Measurements from ENCODE around the gene STX1B. TPM values are rescaled to one million over a fixed set of nuclear protein-coding genes. Genes with fewer than 3 reads are reported as not detected.
A peak's percentile ranks its signal among the peaks of the same experiment; 100 is the strongest.

Gene STX1B
- total RNA-seq, 1 experiment from 2014 or later: 3.7 TPM

GRCh38 chr16:30956601-30957455 lies 53.6 kb downstream of the STX1B start:
- peaks cover 17% of the 10 kb centered on the region for H3K36me3 ChIP-seq (ENCODE audit: control insufficient read depth, insufficient read depth, low read length)
- peak; percentile 65; the same call in 1 of the 2 replicates for TF ChIP-seq CTCF (IDR thresholded peaks at IDR 0.05)
- peak; percentile 33; the same call in 1 of the 2 replicates for TF ChIP-seq POLR2AphosphoS5 (IDR thresholded peaks at IDR 0.05; ENCODE audit: low read depth, low read length)
- 0 out of 2 replicates have a peak, but pooled peaks have one; percentile 27 for TF ChIP-seq SIN3A (IDR thresholded peaks at IDR 0.05; ENCODE audit: borderline replicate concordance, insufficient read depth, low read depth, low read length)
- TF ChIP-seq TCF7L2 (IDR thresholded peaks at IDR 0.05; ENCODE audit: low read depth, low read length): no peak
- ATAC-seq (peak; percentile 81), DNase-seq (ENCODE audit: low read depth, low spot score) (no peak)
- in situ Hi-C loops (cut with HindIII; ENCODE audit: low pct_unique_long_range_greater_than_20kb, low sequenced_read_pairs): no loop called here
- H3K9me3 ChIP-seq (ENCODE audit: control insufficient read depth, insufficient read depth, low read depth, low read length): no peaks in the 10 kb centered on the region
- TSS peak; percentile 93 for BruUV-seq (replicated peaks)
- ChIA-PET POLR2A (no interaction called here), CTCF (no interaction called here)
- intact Hi-C loops (cut with micrococcal nuclease; ENCODE audit: unreplicated experiment): no loop called here
- peak overlapping the region; percentile 95 for H3K27ac ChIP-seq (ENCODE audit: low read length)
- H3K4me1 ChIP-seq (ENCODE audit: control insufficient read depth, insufficient read depth, low read length): peaks cover 28% of the 10 kb centered on the region
- no peaks in the 10 kb centered on the region for H3K27me3 ChIP-seq (ENCODE audit: control insufficient read depth, insufficient read depth, low read length)
- peak overlapping the region; percentile 80 to 97 for H3K4me3 ChIP-seq (ENCODE audit: low read depth in 2 of 2, low read length in 2 of 2)

- TF ChIP-seq CTCF (IDR thresholded peaks at IDR 0.05) (no peak), SIN3A (IDR thresholded peaks at IDR 0.05; ENCODE audit: borderline replicate concordance, insufficient read depth, low read depth, low read length) (no peak), REST (IDR thresholded peaks at IDR 0.05; ENCODE audit: insufficient read depth in 1 of 2, low read depth in 2 of 2, low read length in 1 of 2) (no peak), TCF7L2 (IDR thresholded peaks at IDR 0.05; ENCODE audit: low read depth, low read length) (no peak), POLR2AphosphoS5 (IDR thresholded peaks at IDR 0.05; ENCODE audit: low read depth, low read length) (no peak)
- Histone ChIP-seq H3K4me1 (ENCODE audit: control insufficient read depth, insufficient read depth, low read length) (peaks cover 46% of the 10 kb centered on the region), H3K27ac (ENCODE audit: low read length) (no peak overlapping the region), H3K4me3 (ENCODE audit: low read depth in 2 of 2, low read length in 2 of 2) (no peak overlapping the region), H3K9me3 (ENCODE audit: control insufficient read depth, insufficient read depth, low read depth, low read length) (no peaks in the 10 kb centered on the region), H3K27me3 (ENCODE audit: control insufficient read depth, insufficient read depth, low read length) (no peaks in the 10 kb centered on the region), H3K36me3 (ENCODE audit: control insufficient read depth, insufficient read depth, low read length) (peaks cover 4% of the 10 kb centered on the region)
- ChIA-PET CTCF (interaction anchor here (1.7 kb wide), 1 partner anchor 28 kb away, joined by 4 read pairs; no protein-coding TSS in a partner anchor), POLR2A (no interaction called here)
- DNase-seq (ENCODE audit: low read depth, low spot score): no peak
- no TSS peak for BruUV-seq (replicated peaks)
- intact Hi-C loops (cut with micrococcal nuclease; ENCODE audit: unreplicated experiment): loop anchor here (5.0 kb wide), 1 partner anchor 142 kb away; no protein-coding TSS in a partner anchor
- in situ Hi-C loops (cut with HindIII; ENCODE audit: low pct_unique_long_range_greater_than_20kb, low sequenced_read_pairs): no loop called here
- ATAC-seq: no peak
Measured at GRCh38 chr16:30954993-30955392, 55.4 kb downstream of the STX1B start.

Measured in Panc1 (cell line).